PC-3 (cell line): ENCODE measurements around the gene ZNF541. TPM values are rescaled to one million over a fixed set of nuclear protein-coding genes. Genes with fewer than 3 reads are reported as not detected.

Experiments
- ATAC-seq: fragments of 200-7000 bp; cut with Tn5 transposase; 2 replicates; pipeline ENCODE4 v1.9.1; 2020; ENCODE audit warnings: mild to moderate bottlenecking, moderate library complexity
- BruUV-seq: library from RNA; stranded (reverse); fragments of 400-500 nt; replicated peaks from 2 replicates; lab custom pipeline; 2021; lab: Mats Ljungman, UMichigan
- CTCF ChIA-PET: fragments of 300-600 bp; sonication (Branson Sonifier 250); formaldehyde crosslinking; loops from one replicate; lab custom pipeline; 2022; ENCODE audit warnings: antibody characterized with exemption; lab: Charles Lee
- POLR2A ChIA-PET: fragments of 300-600 bp; sonication (Branson Sonifier 250); formaldehyde crosslinking; loops from one replicate; lab custom pipeline; 2022; ENCODE audit warnings: antibody characterized with exemption; ENCODE audit not compliant: unreplicated experiment; lab: Charles Lee
- DNase-seq: peaks from one replicate; pipeline ENCODE4 v3.0.0-alpha.2; 2015
- H2AFZ ChIP-seq: fragments of 300-600 bp; sonication (generic); 2 replicates; pipeline ENCODE4 v1.6.0; 2016; ENCODE audit warnings: antibody characterized with exemption, low read length
- H3F3A ChIP-seq: fragments of 300-600 bp; sonication (generic); one replicate; pipeline ENCODE4 v1.6.0; 2017; ENCODE audit warnings: antibody characterized with exemption, low read length, control low read depth, mild to moderate bottlenecking; ENCODE audit not compliant: unreplicated experiment
- H3K27ac ChIP-seq: fragments of 300-600 bp; sonication (generic); 2 replicates; pipeline ENCODE4 v1.5.1; 2016; ENCODE audit warnings: mild to moderate bottlenecking, low read length
- H3K27me3 ChIP-seq: fragments of 300-600 bp; sonication (generic); 2 replicates; pipeline ENCODE4 v1.6.1; 2016; ENCODE audit warnings: low read length, mixed read lengths
- H3K36me3 ChIP-seq: fragments of 300-600 bp; sonication (generic); 2 replicates; pipeline ENCODE4 v1.6.1; 2016; ENCODE audit warnings: low read depth, mixed run types, low read length, mixed read lengths
- H3K4me1 ChIP-seq: fragments of 300-600 bp; sonication (generic); 2 replicates; pipeline ENCODE4 v1.5.1; 2016; ENCODE audit warnings: low read length; ENCODE audit not compliant: insufficient read depth
- H3K4me2 ChIP-seq: fragments of 300-600 bp; sonication (generic); 2 replicates; pipeline ENCODE4 v1.6.0; 2016; ENCODE audit warnings: low read length
- H3K4me3 ChIP-seq: fragments of 300-600 bp; sonication (generic); 2 replicates; pipeline ENCODE4 v1.5.1; 2016; ENCODE audit warnings: mild to moderate bottlenecking, low read length, mixed read lengths
- H3K79me2 ChIP-seq: fragments of 300-600 bp; sonication (generic); 2 replicates; pipeline ENCODE4 v1.6.1; 2017; ENCODE audit warnings: low read length, mixed read lengths
- H3K9ac ChIP-seq: fragments of 300-600 bp; sonication (generic); 2 replicates; pipeline ENCODE4 v1.6.0; 2016; ENCODE audit warnings: mild to moderate bottlenecking, low read length
- H3K9me2 ChIP-seq: fragments of 300-600 bp; sonication (generic); replicated peaks from 2 replicates; pipeline ENCODE4 v1.6.1; 2016; ENCODE audit warnings: mixed run types, low read length, mixed read lengths
- H3K9me3 ChIP-seq: fragments of 300-600 bp; sonication (generic); 2 replicates; pipeline ENCODE4 v1.6.1; 2016; ENCODE audit warnings: low read length, mixed read lengths
- H4K20me1 ChIP-seq: fragments of 300-600 bp; sonication (generic); 2 replicates; pipeline ENCODE4 v1.6.1; 2016; ENCODE audit warnings: low read length, mixed read lengths
- EZH2 ChIP-seq: fragments of 300-600 bp; sonication (generic); IDR thresholded peaks from one replicate; pipeline ENCODE4 v1.6.1; 2017; ENCODE audit warnings: antibody characterized with exemption, mild to moderate bottlenecking, low read length; ENCODE audit not compliant: unreplicated experiment
- EZH2phosphoT487 ChIP-seq: fragments of 300-600 bp; sonication (generic); IDR thresholded peaks from 2 replicates; pipeline ENCODE4 v1.6.1; 2018; ENCODE audit warnings: mild to moderate bottlenecking, antibody characterized with exemption, low read length, borderline replicate concordance
- intact Hi-C: fragments of 100-400 bp; cut with micrococcal nuclease; formaldehyde crosslinking; loops from 2 replicates; pipeline ENCODE4 v1.9.0; 2023
- total RNA-seq: library from RNA; depleted of rRNA; stranded (reverse); fragments of >200 nt; gene quantifications from 2 replicates; pipeline ENCODE4 v1.2.3, GENCODE V29; 2014
- TF ChIP-seq, protein P1 (sequence below): fragments of 300-600 bp; sonication (generic); conservative IDR thresholded peaks from 2 replicates; pipeline ENCODE4 v1.5.1; 2017; ENCODE audit warnings: antibody characterized with exemption, low read depth, mild to moderate bottlenecking, low read length

ZNF541 gene
- total RNA-seq, 1 experiment from 2014 or later: not detected

DNA sequence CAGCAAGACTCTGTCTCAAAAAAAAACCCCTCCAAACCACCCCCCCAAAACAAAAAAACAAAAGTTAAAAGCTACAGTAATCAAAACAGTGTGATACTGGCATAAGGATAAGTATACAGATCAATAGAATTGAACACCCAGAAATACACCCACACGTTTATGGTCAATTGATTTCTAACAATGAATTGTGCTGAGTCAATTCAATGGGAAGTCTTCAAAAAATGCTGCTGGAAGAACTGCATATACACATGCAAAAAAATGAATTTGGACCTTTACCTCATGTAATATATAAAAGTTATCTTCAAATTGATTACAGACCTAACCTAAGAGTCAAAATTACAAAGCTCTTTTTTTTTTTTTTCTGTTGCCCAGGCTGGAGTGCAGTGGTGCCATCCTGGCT is 38.3 kb downstream of the ZNF541 start:
- BruUV-seq: no TSS peak
- intact Hi-C loops: no loop called here
- Histone ChIP-seq H3K4me3 (no peak overlapping the region), H4K20me1 (no peaks in the 10 kb centered on the region), H3K79me2 (no peaks in the 10 kb centered on the region), H3K9me3 (no peaks in the 10 kb centered on the region), H3K4me2 (no peak overlapping the region), H3K9me2 (no peaks in the 10 kb centered on the region), H3K27ac (no peak overlapping the region), H3K9ac (no peak overlapping the region), H3K36me3 (no peaks in the 10 kb centered on the region), H3K27me3 (no peaks in the 10 kb centered on the region), H2AFZ (no peak overlapping the region), H3F3A (no peaks in the 10 kb centered on the region), H3K4me1 (no peaks in the 10 kb centered on the region)
- TF ChIP-seq EZH2phosphoT487 (no peak), EZH2 (no peak)
- TF ChIP-seq, protein P1, sequence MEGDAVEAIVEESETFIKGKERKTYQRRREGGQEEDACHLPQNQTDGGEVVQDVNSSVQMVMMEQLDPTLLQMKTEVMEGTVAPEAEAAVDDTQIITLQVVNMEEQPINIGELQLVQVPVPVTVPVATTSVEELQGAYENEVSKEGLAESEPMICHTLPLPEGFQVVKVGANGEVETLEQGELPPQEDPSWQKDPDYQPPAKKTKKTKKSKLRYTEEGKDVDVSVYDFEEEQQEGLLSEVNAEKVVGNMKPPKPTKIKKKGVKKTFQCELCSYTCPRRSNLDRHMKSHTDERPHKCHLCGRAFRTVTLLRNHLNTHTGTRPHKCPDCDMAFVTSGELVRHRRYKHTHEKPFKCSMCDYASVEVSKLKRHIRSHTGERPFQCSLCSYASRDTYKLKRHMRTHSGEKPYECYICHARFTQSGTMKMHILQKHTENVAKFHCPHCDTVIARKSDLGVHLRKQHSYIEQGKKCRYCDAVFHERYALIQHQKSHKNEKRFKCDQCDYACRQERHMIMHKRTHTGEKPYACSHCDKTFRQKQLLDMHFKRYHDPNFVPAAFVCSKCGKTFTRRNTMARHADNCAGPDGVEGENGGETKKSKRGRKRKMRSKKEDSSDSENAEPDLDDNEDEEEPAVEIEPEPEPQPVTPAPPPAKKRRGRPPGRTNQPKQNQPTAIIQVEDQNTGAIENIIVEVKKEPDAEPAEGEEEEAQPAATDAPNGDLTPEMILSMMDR: no peak
- CTCF ChIA-PET: no interaction called here
- DNase-seq (no peak), ATAC-seq (no peak)
- POLR2A ChIA-PET: no interaction called here

DNA sequence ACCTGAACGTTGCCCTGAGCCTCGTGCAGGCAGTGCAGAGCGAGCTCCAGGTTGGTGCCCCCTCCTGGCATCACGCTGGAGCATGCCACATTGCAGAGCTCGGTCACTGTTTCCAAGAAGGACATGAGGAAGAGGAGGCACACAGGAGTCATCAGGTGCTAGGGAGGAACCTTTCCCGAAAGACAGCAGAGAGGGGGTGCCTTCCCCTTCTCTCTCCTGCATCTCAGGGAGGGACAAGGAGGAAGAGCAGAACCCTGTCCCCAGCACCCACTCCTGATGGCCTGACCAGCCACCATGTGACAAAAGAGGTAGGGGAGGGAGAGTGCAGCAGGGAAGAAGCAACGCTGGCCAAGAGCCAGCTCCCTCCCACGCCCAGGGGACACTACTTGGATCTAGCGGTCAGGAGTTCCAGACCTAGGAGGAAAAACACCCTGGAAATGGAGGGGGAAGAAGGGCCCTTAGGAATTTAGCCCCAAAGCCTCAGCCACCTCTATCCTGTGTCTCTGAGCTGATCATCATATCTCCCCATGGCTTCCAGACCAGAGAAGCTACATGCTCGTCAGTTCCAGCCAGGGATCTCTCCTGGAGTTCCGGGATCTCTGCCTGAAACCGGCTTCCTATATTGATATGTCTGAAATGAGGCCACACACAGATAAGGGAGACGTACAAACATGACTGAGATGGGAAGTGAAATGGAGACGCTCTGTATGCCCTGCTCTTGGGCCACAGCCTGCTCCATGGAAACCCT is 41.1 kb downstream of the ZNF541 start:
- H3K9me3 ChIP-seq: no peaks in the 10 kb centered on the region
- no peak overlapping the region for H3K4me3 ChIP-seq
- intact Hi-C loops: no loop called here
- no peak overlapping the region for H3K9ac ChIP-seq
- no peak overlapping the region for H3K27ac ChIP-seq
- CTCF ChIA-PET: interaction anchor here (1.0 kb wide), 1 partner anchor 95 kb away, joined by 4 read pairs; no protein-coding TSS in a partner anchor
- no peak overlapping the region for H3K4me2 ChIP-seq
- H3F3A ChIP-seq: no peaks in the 10 kb centered on the region
- DNase-seq (no peak), ATAC-seq (no peak)
- H3K27me3 ChIP-seq: no peaks in the 10 kb centered on the region
- H3K9me2 ChIP-seq: no peaks in the 10 kb centered on the region
- H4K20me1 ChIP-seq: no peaks in the 10 kb centered on the region
- POLR2A ChIA-PET: no interaction called here
- no peaks in the 10 kb centered on the region for H3K79me2 ChIP-seq
- H3K4me1 ChIP-seq: no peaks in the 10 kb centered on the region
- TF ChIP-seq, protein P1: no peak
- no peak for TF ChIP-seq EZH2phosphoT487
- TF ChIP-seq EZH2: no peak
- H2AFZ ChIP-seq: no peak overlapping the region
- no peaks in the 10 kb centered on the region for H3K36me3 ChIP-seq
- BruUV-seq: no TSS peak

DNA sequence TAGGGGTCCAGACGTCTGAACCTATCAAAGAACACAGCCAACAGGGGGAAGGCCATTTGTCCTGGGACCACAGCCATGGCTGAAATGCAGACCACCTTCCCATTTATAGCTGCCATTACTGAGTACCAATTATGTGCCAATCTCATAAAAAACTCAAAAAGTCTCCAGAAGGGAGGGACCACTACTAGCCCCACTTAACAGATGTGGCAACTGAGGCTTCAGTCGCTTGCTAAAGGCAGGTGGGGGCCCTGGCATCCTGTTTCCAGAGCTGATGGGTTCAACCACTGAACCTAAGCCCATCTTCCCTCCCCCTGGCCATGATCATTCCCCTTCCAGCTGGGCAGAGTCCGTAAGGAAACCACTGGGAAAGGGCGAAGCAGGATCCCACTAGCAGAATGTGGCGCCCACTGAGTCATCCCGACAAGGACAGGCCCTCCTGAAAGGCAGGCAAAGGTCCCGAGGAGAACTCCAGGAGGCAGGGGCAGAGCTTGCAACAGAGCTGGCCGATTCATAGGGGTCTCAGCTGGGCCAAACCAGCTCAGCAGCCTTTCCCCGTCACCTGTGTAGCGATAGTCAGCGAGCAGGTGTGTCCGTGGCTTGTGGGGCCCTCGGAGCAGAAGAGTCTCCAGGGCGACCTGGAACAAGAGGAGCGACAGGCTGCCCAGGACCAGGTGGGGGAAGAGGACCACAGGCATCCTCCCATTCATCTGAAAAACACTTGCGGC is 43.8 kb downstream of the ZNF541 start:
- H3K9me2 ChIP-seq: no peaks in the 10 kb centered on the region
- H3K27me3 ChIP-seq: no peaks in the 10 kb centered on the region
- no peak overlapping the region for H2AFZ ChIP-seq
- no peak for DNase-seq
- no peak overlapping the region for H3K27ac ChIP-seq
- H3K79me2 ChIP-seq: no peaks in the 10 kb centered on the region
- CTCF ChIA-PET: no interaction called here
- H3K4me1 ChIP-seq: no peaks in the 10 kb centered on the region
- H3K9me3 ChIP-seq: no peaks in the 10 kb centered on the region
- BruUV-seq: no TSS peak
- TF ChIP-seq, protein P1: no peak
- no peak for TF ChIP-seq EZH2
- TF ChIP-seq EZH2phosphoT487: no peak
- H4K20me1 ChIP-seq: no peaks in the 10 kb centered on the region
- no peak overlapping the region for H3K9ac ChIP-seq
- intact Hi-C loops: no loop called here
- POLR2A ChIA-PET: no interaction called here
- ATAC-seq: no peak
- no peaks in the 10 kb centered on the region for H3F3A ChIP-seq
- H3K36me3 ChIP-seq: no peaks in the 10 kb centered on the region
- no peak overlapping the region for H3K4me2 ChIP-seq
- H3K4me3 ChIP-seq: no peak overlapping the region
